DND-41 (cell line): ENCODE results near the gene AFF3.

Experiments used
- EZH2 ChIP-seq: IDR thresholded peaks from 3 replicates; pipeline ENCODE4 v1.6.1; 2012; ENCODE audit warnings: borderline replicate concordance, low read depth, mild to moderate bottlenecking, moderate library complexity, low read length, inconsistent platforms; ENCODE audit not compliant: severe bottlenecking
- TF ChIP-seq, protein P1 (sequence below): IDR thresholded peaks from 2 replicates; pipeline ENCODE4 v1.5.1; 2012; ENCODE audit warnings: borderline replicate concordance, low read length, moderate library complexity, mild to moderate bottlenecking; ENCODE audit not compliant: poor library complexity, severe bottlenecking; ENCODE audit errors: extremely low read depth

DNA sequence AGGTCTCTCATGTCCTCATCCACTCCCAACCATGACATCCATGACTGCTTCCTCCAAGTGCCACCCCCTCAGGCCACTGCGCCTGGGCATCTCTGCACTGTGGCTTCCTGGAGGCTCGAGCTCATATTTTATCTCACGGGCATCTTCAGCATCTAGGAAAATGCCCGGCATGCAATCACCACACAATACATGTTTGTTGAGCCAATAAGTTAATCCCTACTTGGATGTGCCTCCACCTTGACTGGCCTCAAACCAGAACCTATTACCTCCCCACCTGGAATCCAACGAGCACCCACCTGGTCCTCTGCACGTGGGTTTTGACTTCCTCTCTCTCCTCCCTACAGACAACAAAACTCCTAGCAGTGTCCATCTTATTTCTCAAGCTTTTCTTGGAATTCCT is 453.7 kb downstream of the AFF3 start:
- TF ChIP-seq EZH2 = no peak
- TF ChIP-seq, protein P1, sequence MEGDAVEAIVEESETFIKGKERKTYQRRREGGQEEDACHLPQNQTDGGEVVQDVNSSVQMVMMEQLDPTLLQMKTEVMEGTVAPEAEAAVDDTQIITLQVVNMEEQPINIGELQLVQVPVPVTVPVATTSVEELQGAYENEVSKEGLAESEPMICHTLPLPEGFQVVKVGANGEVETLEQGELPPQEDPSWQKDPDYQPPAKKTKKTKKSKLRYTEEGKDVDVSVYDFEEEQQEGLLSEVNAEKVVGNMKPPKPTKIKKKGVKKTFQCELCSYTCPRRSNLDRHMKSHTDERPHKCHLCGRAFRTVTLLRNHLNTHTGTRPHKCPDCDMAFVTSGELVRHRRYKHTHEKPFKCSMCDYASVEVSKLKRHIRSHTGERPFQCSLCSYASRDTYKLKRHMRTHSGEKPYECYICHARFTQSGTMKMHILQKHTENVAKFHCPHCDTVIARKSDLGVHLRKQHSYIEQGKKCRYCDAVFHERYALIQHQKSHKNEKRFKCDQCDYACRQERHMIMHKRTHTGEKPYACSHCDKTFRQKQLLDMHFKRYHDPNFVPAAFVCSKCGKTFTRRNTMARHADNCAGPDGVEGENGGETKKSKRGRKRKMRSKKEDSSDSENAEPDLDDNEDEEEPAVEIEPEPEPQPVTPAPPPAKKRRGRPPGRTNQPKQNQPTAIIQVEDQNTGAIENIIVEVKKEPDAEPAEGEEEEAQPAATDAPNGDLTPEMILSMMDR = no peak
